DMS79 (cell line): ENCODE data around the gene ANKS4B.
"Not testable (repeated sequence)": the region's sequence is repeated elsewhere in the genome, so short reads cannot be mapped to it uniquely, and the experiment has no call there.

ENCODE experiments used
- DNase-seq: peaks from one replicate; lab custom pipeline; 2025; lab: John Stamatoyannopoulos, UW

Gene ANKS4B

GRCh38 chr16:21263640-21264570 lies 30.4 kb downstream of the ANKS4B start:
- no peak for DNase-seq

- DNase-seq = no peak
Observed at GRCh38 chr16:21264571-21265036, 31.1 kb downstream of the ANKS4B start.

GRCh38 chr16:21265104-21265837 lies 31.8 kb downstream of the ANKS4B start:
- DNase-seq = no peak

- DNase-seq = no peak
Observed at GRCh38 chr16:21267298-21267697, 33.8 kb downstream of the ANKS4B start.

- DNase-seq = no peak
Observed at GRCh38 chr16:21268236-21268635, 34.7 kb downstream of the ANKS4B start.

GRCh38 chr16:21272253-21272652 lies 38.8 kb downstream of the ANKS4B start:
- DNase-seq = no peak

- not testable (repeated sequence) for DNase-seq
Observed at GRCh38 chr16:21272763-21273162, 39.3 kb downstream of the ANKS4B start.

- no peak for DNase-seq
Observed at GRCh38 chr16:21274172-21274726, 40.8 kb downstream of the ANKS4B start.

- DNase-seq = no peak
Observed at GRCh38 chr16:21275529-21275928, 42.0 kb downstream of the ANKS4B start.

GRCh38 chr16:21276090-21276489 lies 42.6 kb downstream of the ANKS4B start:
- no peak for DNase-seq

- no peak for DNase-seq
Observed at GRCh38 chr16:21277045-21277926, 43.8 kb downstream of the ANKS4B start.

- no peak for DNase-seq
Observed at GRCh38 chr16:21277927-21278706, 44.6 kb downstream of the ANKS4B start, which contains the start of gene CRYM. CRYM (minus strand) TSS chr16:21278290; CDS start chr16:21278251, 39 bp downstream.

- no peak for DNase-seq
Observed at GRCh38 chr16:21279501-21279900, 46.0 kb downstream of the ANKS4B start.

- DNase-seq = no peak
Observed at GRCh38 chr16:21281698-21282389, 48.3 kb downstream of the ANKS4B start.

- DNase-seq = no peak
Observed at GRCh38 chr16:21283521-21284289, 50.2 kb downstream of the ANKS4B start.

GRCh38 chr16:21284414-21284813 lies 50.9 kb downstream of the ANKS4B start:
- DNase-seq = no peak

GRCh38 chr16:21285314-21285713 lies 51.8 kb downstream of the ANKS4B start:
- no peak for DNase-seq

- DNase-seq = not testable (repeated sequence)
Observed at GRCh38 chr16:21289789-21290188, 56.3 kb downstream of the ANKS4B start.
